Ovary (tissue), 9 donors: ENCODE measurements around the gene PBX1. TPM values are rescaled to one million over a fixed set of nuclear protein-coding genes. Genes with fewer than 3 reads are reported as not detected.
A peak's percentile ranks its signal among the peaks of the same experiment; 100 is the strongest.

Experiments used
- DNase-seq, 5 donors: peaks; one replicate each; pipeline ENCODE4 v3.0.0-alpha.2; 2019 to 2020
- H3K27ac ChIP-seq, 2 donors: fragments of 200-600 bp; one replicate each; pipeline versions ENCODE4 v1.5.1 to v1.8.0; 2019 to 2022
- H3K27me3 ChIP-seq: fragments of 200-600 bp; one replicate; pipeline ENCODE4 v1.8.0; 2022
- H3K36me3 ChIP-seq: fragments of 200-600 bp; sonication (generic); one replicate; pipeline ENCODE4 v1.5.1; 2019
- H3K4me1 ChIP-seq: one replicate; pipeline ENCODE4 v1.8.1; 2013; ENCODE audit warnings: mild to moderate bottlenecking, moderate library complexity; ENCODE audit not compliant: insufficient read depth
- H3K4me3 ChIP-seq: fragments of 200-600 bp; sonication (generic); one replicate; pipeline ENCODE4 v1.5.1; 2017
- H3K9me3 ChIP-seq, 2 donors: fragments of 200-600 bp in 1 of 2; sonication (generic) in 1 of 2; one replicate each; pipeline versions ENCODE4 v1.5.1 to v1.8.1; 2013 to 2019; ENCODE audit warnings: mild to moderate bottlenecking in 1 of 2, moderate library complexity in 1 of 2
- EP300 ChIP-seq: sonication (generic); formaldehyde crosslinking; IDR thresholded peaks from one replicate; pipeline ENCODE4 v1.6.1; 2017; ENCODE audit warnings: antibody characterized with exemption
- POLR2A ChIP-seq: fragments of 450-650 bp; IDR thresholded peaks from one replicate; pipeline ENCODE4 v1.6.1; 2017; ENCODE audit warnings: antibody characterized with exemption, mild to moderate bottlenecking, moderate library complexity
- WGBS, 3 donors: extraction: QIAGEN DNeasy Blood & Tissue Kit in 1 of 3; methylation state at CpG; one replicate each; pipeline versions ENCODE4 v1.1.5 to v1.1.7; 2013 to 2017; 5-methylcytosine and 5-hydroxymethylcytosine counted together
- intact Hi-C, 4 donors: fragments of 100-400 bp; cut with DNase I; formaldehyde crosslinking; loops; one replicate each; pipeline versions ENCODE4 v1.11.0 to v1.15.1; 2022 to 2023
- polyA plus RNA-seq, 2 donors: library from polyadenylated mRNA; stranded (reverse); fragments of 200-250 nt in 1 of 2; fragments of 350-450 nt in 1 of 2; fragmentation: Illumina TruSeq in 1 of 2; extraction: RNeasy Lipid Tissue Mini Kit (QIAGEN cat#74804) in 1 of 2; gene quantifications; one replicate each; pipeline ENCODE4 v1.2.3, GENCODE V29; 2013 to 2014
- total RNA-seq, 7 donors: library from RNA; depleted of rRNA in 2 of 7; stranded (reverse); fragments of >200 nt in 2 of 7; fragmentation: NEBNext Ultra II Directional in 3 of 7; extraction: Animal tissue kit (Norgen Biotek cat#: 25700) in 3 of 7; gene quantifications; one replicate each; pipeline versions ENCODE4 v1.1.0 to v1.2.4, GENCODE V29; 2016 to 2023
- TF ChIP-seq, protein P1 (sequence below), 3 donors: fragments of 450-650 bp in 2 of 3; fragments of 200-600 bp in 1 of 3; IDR thresholded peaks; one replicate each; pipeline versions ENCODE4 v1.5.1 to v1.8.0; 2016 to 2022; ENCODE audit warnings: antibody characterized with exemption in 3 of 3, mild to moderate bottlenecking in 1 of 3
- donor health status: DM: no; HTN: no; CAD: no; lungs with moderate emphysema.
- donor health status: DM: no; HTN: no; CAD: no.
- donor health status: Bipolar disorder and iron deficiency.
- donor health status: DM: yes; HTN: yes; CAD: no.
- donor health status: DM: no; HTN: no; CAD: no.
- donor health status: DM: yes; HTN: yes; CAD: no.

The PBX1 gene
- total and polyA plus RNA-seq, 9 donors = 43.7 to 220 (median 142) TPM

DNA sequence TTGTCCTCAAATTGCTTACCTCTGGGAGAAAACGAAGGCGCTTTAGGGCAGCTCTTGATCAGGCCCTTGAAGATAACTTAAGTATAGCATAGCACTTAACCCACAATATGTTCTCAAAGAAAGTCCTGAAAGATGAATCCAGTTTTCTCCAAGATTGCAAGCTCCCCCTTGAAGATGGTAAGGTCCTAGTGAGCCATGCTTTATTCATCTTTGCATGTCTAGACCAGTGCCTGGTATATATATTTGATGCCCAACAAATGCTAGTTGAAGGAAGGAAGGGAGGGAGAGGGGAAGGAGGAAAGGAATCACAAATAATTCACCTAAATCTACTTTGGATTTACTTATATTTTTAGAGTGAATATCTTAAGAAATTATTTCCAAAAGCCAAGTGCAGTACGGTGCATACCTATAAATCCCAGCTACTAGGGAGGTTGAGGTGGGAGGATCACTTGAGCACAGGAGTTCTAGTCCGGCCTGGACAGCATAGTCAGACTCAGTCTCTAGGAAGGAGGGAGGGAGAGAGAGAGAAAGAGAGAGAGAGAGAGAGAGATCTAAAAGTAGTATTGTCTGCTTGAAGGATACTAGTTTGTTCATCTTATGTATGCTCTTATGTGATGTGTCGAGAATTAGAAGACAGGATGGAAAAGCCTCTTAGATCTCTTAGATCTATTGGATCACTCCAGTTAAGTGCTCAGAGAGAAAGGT is 25.0 kb downstream of the PBX1 start:
- H3K36me3 ChIP-seq = no peaks in the 10 kb centered on the region
- 93 to 98% (median 96%) methylated on average over 5 of the region's 5 CpGs for WGBS, 3 donors
- intact Hi-C loops = no loop called here
- H3K4me3 ChIP-seq = no peak overlapping the region
- peak overlapping the region in 1 of 2 donors; percentile 1 for H3K27ac ChIP-seq
- no peak for DNase-seq
- TF ChIP-seq, protein P1, sequence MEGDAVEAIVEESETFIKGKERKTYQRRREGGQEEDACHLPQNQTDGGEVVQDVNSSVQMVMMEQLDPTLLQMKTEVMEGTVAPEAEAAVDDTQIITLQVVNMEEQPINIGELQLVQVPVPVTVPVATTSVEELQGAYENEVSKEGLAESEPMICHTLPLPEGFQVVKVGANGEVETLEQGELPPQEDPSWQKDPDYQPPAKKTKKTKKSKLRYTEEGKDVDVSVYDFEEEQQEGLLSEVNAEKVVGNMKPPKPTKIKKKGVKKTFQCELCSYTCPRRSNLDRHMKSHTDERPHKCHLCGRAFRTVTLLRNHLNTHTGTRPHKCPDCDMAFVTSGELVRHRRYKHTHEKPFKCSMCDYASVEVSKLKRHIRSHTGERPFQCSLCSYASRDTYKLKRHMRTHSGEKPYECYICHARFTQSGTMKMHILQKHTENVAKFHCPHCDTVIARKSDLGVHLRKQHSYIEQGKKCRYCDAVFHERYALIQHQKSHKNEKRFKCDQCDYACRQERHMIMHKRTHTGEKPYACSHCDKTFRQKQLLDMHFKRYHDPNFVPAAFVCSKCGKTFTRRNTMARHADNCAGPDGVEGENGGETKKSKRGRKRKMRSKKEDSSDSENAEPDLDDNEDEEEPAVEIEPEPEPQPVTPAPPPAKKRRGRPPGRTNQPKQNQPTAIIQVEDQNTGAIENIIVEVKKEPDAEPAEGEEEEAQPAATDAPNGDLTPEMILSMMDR (IDR thresholded peaks at IDR 0.05) = no peak
- TF ChIP-seq EP300 = no peak
- no peak for TF ChIP-seq POLR2A
- H3K9me3 ChIP-seq = no peaks in the 10 kb centered on the region
- H3K27me3 ChIP-seq = no peaks in the 10 kb centered on the region
- H3K4me1 ChIP-seq = peaks cover 14% of the 10 kb centered on the region

DNA sequence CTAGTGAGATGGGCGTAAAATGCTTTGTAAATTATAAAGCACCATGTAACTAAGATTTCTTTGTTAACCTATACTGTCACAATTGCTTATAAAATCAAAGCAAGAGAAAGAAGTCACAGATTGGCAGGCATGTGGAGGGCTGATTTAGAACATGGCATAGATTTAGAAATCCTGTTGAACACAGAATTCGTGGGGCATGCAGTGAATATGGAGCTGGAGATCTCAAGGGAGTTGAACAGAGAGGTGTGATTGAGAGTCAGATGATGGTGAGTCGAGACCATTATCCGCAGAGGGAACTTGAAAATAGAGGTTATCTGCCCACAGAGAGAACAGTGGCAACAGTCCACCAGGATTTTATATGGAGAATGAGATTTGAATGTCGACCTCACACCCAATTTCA is 27.6 kb downstream of the PBX1 start:
- H3K27me3 ChIP-seq = no peaks in the 10 kb centered on the region
- TF ChIP-seq POLR2A (no peak), EP300 (no peak)
- TF ChIP-seq, protein P1 (IDR thresholded peaks at IDR 0.05) = no peak
- H3K36me3 ChIP-seq = no peaks in the 10 kb centered on the region
- H3K27ac ChIP-seq = peak overlapping the region in 1 of 2 donors; percentile 81
- H3K4me3 ChIP-seq = no peak overlapping the region
- H3K9me3 ChIP-seq = no peaks in the 10 kb centered on the region
- WGBS, 3 donors = 72 to 80% (median 79%) methylated on average over 5 of the region's 5 CpGs
- intact Hi-C loops = no loop called here
- H3K4me1 ChIP-seq = peaks cover 18% of the 10 kb centered on the region
- no peak for DNase-seq

DNA sequence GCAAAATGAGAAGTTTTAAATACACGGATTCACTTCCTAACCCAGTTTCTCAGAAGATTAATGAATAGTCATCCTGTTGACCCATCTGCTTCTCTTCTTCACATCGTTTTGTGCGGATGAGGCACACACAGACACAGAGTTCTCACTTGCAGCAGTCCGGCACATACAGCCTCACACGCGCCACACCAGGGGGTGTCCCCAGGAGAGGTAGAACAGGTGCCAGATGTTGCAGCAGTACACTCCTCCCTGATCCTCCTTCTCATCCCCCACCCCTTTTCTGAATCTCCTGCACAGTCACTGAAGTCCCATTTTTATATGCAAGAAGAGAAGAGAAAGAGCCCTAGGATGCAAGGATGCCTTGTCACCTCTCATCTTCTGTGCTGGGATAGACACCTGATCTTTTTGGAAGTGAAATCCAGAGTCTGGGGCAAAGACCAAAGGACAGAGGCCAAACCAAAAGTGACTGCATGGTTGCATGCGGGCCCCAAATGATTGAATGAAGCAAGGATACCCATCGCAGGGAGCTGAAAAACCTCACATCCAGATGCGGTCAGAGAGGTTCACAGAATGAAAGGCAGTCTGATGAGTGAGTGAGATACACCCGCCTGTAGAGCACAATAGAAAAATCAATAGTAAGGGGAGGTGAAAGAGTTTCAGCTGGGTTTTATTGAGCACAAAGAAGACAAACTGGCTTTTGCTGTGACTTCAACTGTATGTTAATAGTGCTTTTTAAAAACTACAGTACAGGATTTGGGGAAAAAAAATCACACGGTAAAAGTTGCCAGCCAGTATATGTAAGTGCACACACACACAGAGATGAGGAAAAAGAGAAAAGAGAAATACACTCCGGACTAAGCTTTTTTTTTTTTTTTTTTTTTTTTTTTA is 28.9 kb downstream of the PBX1 start:
- H3K27ac ChIP-seq = peak overlapping the region in 1 of 2 donors; percentile 81
- H3K4me3 ChIP-seq = no peak overlapping the region
- peaks cover 22% of the 10 kb centered on the region for H3K4me1 ChIP-seq

More for the DNA sequence above, 28.9 kb downstream of the PBX1 start:
- TF ChIP-seq, protein P1 (IDR thresholded peaks at IDR 0.05) = no peak
- TF ChIP-seq EP300 = no peak
- TF ChIP-seq POLR2A = no peak
- Histone ChIP-seq H3K27me3 (no peaks in the 10 kb centered on the region), H3K9me3 (no peaks in the 10 kb centered on the region), H3K36me3 (no peaks in the 10 kb centered on the region)
- WGBS, 3 donors = 37 to 41% (median 37%) methylated on average over 12 of the region's 12 CpGs
- no peak for DNase-seq
- intact Hi-C loops = no loop called here
